HepG2 (cell line): ENCODE data around the gene DLST. TPM values are rescaled to one million over a fixed set of nuclear protein-coding genes. Genes with fewer than 3 reads are reported as not detected.

Source experiments
- CBX1 ChIP-seq: IDR thresholded peaks from one replicate; pipeline ENCODE4 v1.6.1; 2016; ENCODE audit warnings: antibody characterized with exemption, low read depth
- CCDC6 ChIP-seq: sonication (generic); formaldehyde crosslinking; IDR thresholded peaks from 2 replicates; pipeline ENCODE4 v1.8.1; 2022; ENCODE audit warnings: mild to moderate bottlenecking, missing genetic modification reagents, moderate library complexity
- FOXO1 ChIP-seq: sonication (generic); formaldehyde crosslinking; IDR thresholded peaks from 2 replicates; pipeline ENCODE4 v1.4.0; 2020; ENCODE audit warnings: missing genetic modification reagents
- KLF9 ChIP-seq: IDR thresholded peaks from 2 replicates; pipeline ENCODE4 v1.6.1; 2016; ENCODE audit warnings: low read depth
- MAFF ChIP-seq: IDR thresholded peaks from 2 replicates; pipeline ENCODE4 v1.6.1; 2011; ENCODE audit warnings: low read depth, low read length, improper control_type of control experiment
- MLX ChIP-seq: IDR thresholded peaks from 2 replicates; pipeline ENCODE4 v1.6.1; 2016
- PCBP2 ChIP-seq: fragments of 200-400 bp; formaldehyde crosslinking; optimal IDR thresholded peaks from 2 replicates; pipeline ENCODE3; 2018; ENCODE audit warnings: low read length, low read depth; ENCODE audit not compliant: poor library complexity, severe bottlenecking
- PRDM10 ChIP-seq: sonication (generic); formaldehyde crosslinking; IDR thresholded peaks from 2 replicates; pipeline ENCODE4 v1.4.0; 2020; ENCODE audit warnings: low read depth, missing genetic modification reagents
- SMYD3 ChIP-seq: sonication (generic); formaldehyde crosslinking; IDR thresholded peaks from 2 replicates; pipeline ENCODE4 v1.8.1; 2023; ENCODE audit warnings: mild to moderate bottlenecking, missing genetic modification reagents
- SNAPC2 ChIP-seq: sonication (generic); formaldehyde crosslinking; IDR thresholded peaks from 2 replicates; pipeline ENCODE4 v1.8.1; 2022; ENCODE audit warnings: mild to moderate bottlenecking, missing genetic modification reagents
- SRSF4 ChIP-seq: fragments of 200-400 bp; formaldehyde crosslinking; IDR thresholded peaks from one replicate; pipeline ENCODE4 v1.6.1; 2018; ENCODE audit warnings: mild to moderate bottlenecking, low read depth, low read length, moderate library complexity; ENCODE audit not compliant: poor library complexity, severe bottlenecking
- SSRP1 ChIP-seq: IDR thresholded peaks from 2 replicates; pipeline ENCODE4 v1.6.1; 2016; ENCODE audit warnings: control low read depth
- TCF7L2 ChIP-seq: IDR thresholded peaks from 2 replicates; pipeline ENCODE4 v1.6.1; 2011; ENCODE audit warnings: mild to moderate bottlenecking, low read depth, low read length, moderate library complexity
- TERF1 ChIP-seq: sonication (generic); formaldehyde crosslinking; IDR thresholded peaks from 2 replicates; pipeline ENCODE4 v1.8.0; 2022; ENCODE audit warnings: mild to moderate bottlenecking, missing genetic modification reagents, moderate library complexity
- TFE3 ChIP-seq: IDR thresholded peaks from 2 replicates; pipeline ENCODE4 v1.6.1; 2016
- TRIM22 ChIP-seq: fragments of 450-650 bp; IDR thresholded peaks from 2 replicates; pipeline ENCODE4 v1.6.1; 2017
- ZFP36L1 ChIP-seq: sonication (generic); formaldehyde crosslinking; IDR thresholded peaks from 2 replicates; pipeline ENCODE4 v1.8.0; 2022; ENCODE audit warnings: mild to moderate bottlenecking, missing genetic modification reagents, moderate library complexity
- ZFP91 ChIP-seq: sonication (generic); formaldehyde crosslinking; IDR thresholded peaks from 2 replicates; pipeline ENCODE4 v1.9.0; 2022; ENCODE audit warnings: missing genetic modification reagents, mild to moderate bottlenecking, borderline replicate concordance
- ZFY ChIP-seq: sonication (generic); formaldehyde crosslinking; IDR thresholded peaks from 2 replicates; pipeline ENCODE4 v1.4.0; 2020; ENCODE audit warnings: missing genetic modification reagents
- ZNF121 ChIP-seq: sonication (generic); formaldehyde crosslinking; IDR thresholded peaks from 2 replicates; pipeline ENCODE4 v1.5.0; 2020; ENCODE audit warnings: mild to moderate bottlenecking, missing genetic modification reagents
- ZNF124 ChIP-seq: sonication (generic); formaldehyde crosslinking; IDR thresholded peaks from 2 replicates; pipeline ENCODE4 v1.4.0; 2020; ENCODE audit warnings: missing genetic modification reagents
- ZNF644 ChIP-seq: IDR thresholded peaks from 2 replicates; pipeline ENCODE4 v1.6.1; 2016; ENCODE audit warnings: low read depth
- polyA plus RNA-seq, 8 experiments: library from polyadenylated mRNA; depleted of rRNA in 3 of 8; stranded (reverse) in 7 of 8; unstranded in 1 of 8; fragments of >200 nt; fragmentation: Illumina TruSeq in 4 of 8; extraction: Trizol in 4 of 8; gene quantifications; 2 replicates each; pipeline versions ENCODE4 v1.2.1 to v1.2.3, GENCODE V29; 2011 to 2016; ENCODE audit warnings: low read depth in 4 of 8, missing spikeins in 1 of 8, mixed read lengths in 1 of 8; ENCODE audit not compliant: insufficient read depth in 1 of 8
- total RNA-seq, 5 experiments: library from RNA; depleted of rRNA; stranded (reverse); fragments of >200 nt; fragmentation: Illumina TruSeq; extraction: Trizol; gene quantifications; 2 replicates each; pipeline ENCODE4 v1.2.3, GENCODE V29; 2016; ENCODE audit warnings: low read depth in 1 of 5

Gene DLST
- total and polyA plus RNA-seq, 2 of the 13 experiments (the other 11 are each of a cell fraction or from before 2014, with no cell fraction given): 56.5 to 94.3 TPM

- TF ChIP-seq ZFP36L1 (CRISPR knock-in tag) (peak; percentile 91; the same call in 1 of the 2 replicates), SNAPC2 (CRISPR knock-in tag) (0 out of 2 replicates have a peak, but pooled peaks have one; percentile 52), SMYD3 (peak; percentile 57; the same call in 1 of the 2 replicates), FOXO1 (CRISPR knock-in tag) (peak; percentile 71; the same call in 1 of the 2 replicates), TCF7L2 (no peak), ZFP91 (CRISPR knock-in tag) (peak; percentile 63), ZFY (CRISPR knock-in tag) (peak; percentile 92), PRDM10 (CRISPR knock-in tag) (peak; percentile 94), ZNF121 (peak; percentile 55; the same call in 1 of the 2 replicates), ZNF644 (peak; percentile 96), PCBP2 (no peak), CCDC6 (CRISPR knock-in tag) (no peak), CBX1 (no peak), ZNF124 (CRISPR knock-in tag) (no peak), MAFF (no peak), TFE3 (CRISPR knock-in tag) (peak; percentile 90), KLF9 (CRISPR knock-in tag) (0 out of 2 replicates have a peak, but pooled peaks have one; percentile 57), SRSF4 (no peak), TERF1 (no peak), TRIM22 (no peak), SSRP1 (CRISPR knock-in tag) (no peak), MLX (CRISPR knock-in tag) (peak; percentile 89)
These were observed 17.0 kb downstream of the DLST start (continued) for GRCh38 chr14:74898694-74899093.
